ENCODE data around the gene APLNR. TPM values are rescaled to one million over a fixed set of nuclear protein-coding genes. Genes with fewer than 3 reads are reported as not detected.

Gene APLNR
- total and polyA plus RNA-seq, 5 donors = 2.2 to 26.4 (median 17.7) TPM

DNA sequence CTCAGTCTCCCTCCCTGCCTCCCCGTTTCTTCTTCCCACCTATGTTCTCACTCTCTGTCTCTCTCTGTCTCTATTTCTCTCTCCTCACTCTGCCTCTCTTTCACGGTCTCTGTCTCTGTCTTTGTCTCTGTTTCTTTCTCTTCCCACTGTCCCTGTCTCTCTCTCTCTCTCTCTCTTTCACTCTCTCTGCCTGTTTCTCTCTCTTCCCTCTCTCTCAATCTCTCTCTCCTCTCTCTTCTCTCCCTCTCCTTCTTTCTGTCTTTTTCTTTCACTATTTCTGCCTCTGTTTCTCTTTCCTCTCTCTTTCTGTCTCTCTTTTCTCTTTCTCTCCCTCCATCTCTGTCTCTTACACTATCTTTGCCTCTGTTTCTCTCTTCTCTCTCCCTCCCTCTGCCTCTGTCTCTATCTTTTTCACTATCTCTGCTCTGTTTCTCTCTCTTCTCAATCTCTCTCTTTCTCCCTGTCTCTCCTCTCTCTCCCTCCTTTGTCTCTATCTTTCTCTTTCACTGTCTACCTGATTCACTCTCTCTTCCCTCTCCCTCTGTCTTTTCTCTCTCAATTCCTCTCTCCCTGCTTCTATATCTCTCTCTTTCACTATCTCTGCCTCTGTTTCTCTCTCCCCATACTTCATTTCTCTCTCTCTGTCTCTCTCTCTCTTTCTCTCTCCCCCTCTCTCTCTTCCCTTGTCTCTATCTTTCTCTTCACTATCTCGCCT lies 5.4 kb downstream of the APLNR start:
- Histone ChIP-seq H3K27me3 (ENCODE audit: control insufficient read depth, insufficient read depth) (no peaks in the 10 kb centered on the region), H3K9me3 (ENCODE audit: control insufficient read depth, low read length) (no peaks in the 10 kb centered on the region), H3K27ac (ENCODE audit: low read length) (no peak overlapping the region), H3K4me1 (ENCODE audit: control insufficient read depth, insufficient read depth, low read length) (peaks cover 6% of the 10 kb centered on the region), H3K4me3 (ENCODE audit: low read length) (no peak overlapping the region)
- ATAC-seq = no peak
- DNase-seq = no peak
- intact Hi-C loops (cut with DNase I) = no loop called here
- WGBS = 43% methylated on average over 3 of the region's 3 CpGs

DNA sequence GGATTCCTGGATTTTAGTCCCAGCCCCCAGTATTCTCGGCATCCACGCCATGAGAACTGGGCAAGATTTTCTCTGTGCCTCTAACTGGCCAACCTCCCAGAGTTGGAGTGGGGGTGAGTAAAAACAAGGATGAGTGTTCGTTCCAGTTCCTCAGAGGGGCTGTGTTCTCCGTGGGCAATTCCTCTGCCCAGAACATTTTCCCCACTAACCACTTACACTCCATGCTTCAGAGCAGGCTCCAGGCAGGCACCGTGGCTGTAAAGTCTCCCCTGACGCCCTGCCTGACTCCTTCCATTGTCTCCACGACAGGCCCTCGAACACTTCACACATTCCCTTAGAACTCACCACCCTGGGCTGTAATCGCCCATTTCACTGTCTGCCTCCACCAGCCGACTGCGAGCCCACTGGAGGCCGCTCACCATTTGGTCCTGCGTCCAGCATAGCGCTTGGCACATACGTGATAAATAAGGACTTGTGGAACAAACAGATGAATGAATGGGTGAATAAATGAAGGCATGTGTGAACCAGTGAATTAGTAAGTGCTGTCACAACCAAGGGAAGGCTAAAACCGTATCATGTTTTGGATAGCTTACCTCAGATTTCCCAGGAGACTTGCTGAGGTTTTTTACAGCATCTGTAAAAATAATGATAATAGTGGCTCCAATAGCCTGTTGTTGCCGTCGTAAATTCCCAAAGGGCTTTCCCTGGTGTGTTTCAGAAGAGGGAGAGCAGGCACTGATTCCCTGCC lies 6.1 kb downstream of the APLNR start:
- H3K27ac ChIP-seq (ENCODE audit: low read length) = no peak overlapping the region
- ATAC-seq (peak; percentile 74 to 89), DNase-seq (peak; percentile 59 to 80 (median 68))
- H3K9me3 ChIP-seq (ENCODE audit: control insufficient read depth, low read length) = no peaks in the 10 kb centered on the region
- intact Hi-C loops (cut with DNase I) = no loop called here
- peaks cover 6% of the 10 kb centered on the region for H3K4me1 ChIP-seq (ENCODE audit: control insufficient read depth, insufficient read depth, low read length)
- 30% methylated on average over 18 of the region's 18 CpGs for WGBS
- no peaks in the 10 kb centered on the region for H3K27me3 ChIP-seq (ENCODE audit: control insufficient read depth, insufficient read depth)
- H3K4me3 ChIP-seq (ENCODE audit: low read length) = no peak overlapping the region

DNA sequence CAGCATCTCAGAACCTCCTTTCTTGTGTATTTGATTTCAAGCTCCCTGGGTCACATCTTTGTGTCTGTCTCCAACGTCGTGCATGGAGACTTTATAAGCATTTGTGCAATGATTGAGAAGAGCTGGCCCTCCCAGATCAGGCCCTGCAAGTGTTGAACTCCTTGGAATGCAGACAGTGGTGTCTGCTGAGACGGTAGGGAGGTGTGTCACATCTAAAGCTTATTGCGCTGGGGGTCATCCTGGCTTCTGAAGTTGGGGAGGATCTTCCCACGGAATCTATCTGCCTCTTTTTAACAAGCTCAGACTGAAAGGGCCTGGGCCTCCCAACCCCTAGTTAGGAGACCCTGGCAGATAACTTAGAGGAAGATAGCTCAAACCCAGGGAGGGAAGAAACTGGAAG lies 6.7 kb downstream of the APLNR start:
- no peak overlapping the region for H3K4me3 ChIP-seq (ENCODE audit: low read length)
- WGBS = 47% methylated on average over 5 of the region's 5 CpGs
- no peaks in the 10 kb centered on the region for H3K27me3 ChIP-seq (ENCODE audit: control insufficient read depth, insufficient read depth)
- ATAC-seq (peak in 1 of 2 donors; percentile 21), DNase-seq (no peak)
- H3K27ac ChIP-seq (ENCODE audit: low read length) = no peak overlapping the region
- H3K9me3 ChIP-seq (ENCODE audit: control insufficient read depth, low read length) = no peaks in the 10 kb centered on the region
- peaks cover 6% of the 10 kb centered on the region for H3K4me1 ChIP-seq (ENCODE audit: control insufficient read depth, insufficient read depth, low read length)
- intact Hi-C loops (cut with DNase I) = no loop called here

DNA sequence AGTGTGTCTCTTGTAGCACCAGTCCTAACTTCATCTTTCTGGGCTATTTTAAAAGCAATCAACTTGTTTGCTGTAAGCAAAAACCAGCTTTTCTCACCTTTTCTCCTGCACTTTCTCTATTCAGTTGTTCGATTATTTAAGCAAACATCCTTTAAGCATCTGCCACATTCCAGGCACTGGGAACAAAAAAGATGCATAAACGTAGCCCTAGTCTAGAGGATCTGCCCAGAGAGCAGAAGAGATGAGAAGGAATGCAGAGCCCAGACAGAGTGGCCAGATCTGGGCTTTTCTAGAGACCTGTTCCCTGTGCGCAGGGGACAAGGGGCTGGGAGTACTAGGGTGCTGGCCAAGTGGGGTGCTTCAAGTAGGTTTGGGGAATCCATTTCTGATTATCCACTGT lies 8.4 kb downstream of the APLNR start:
- Histone ChIP-seq H3K27me3 (ENCODE audit: control insufficient read depth, insufficient read depth) (no peaks in the 10 kb centered on the region), H3K9me3 (ENCODE audit: control insufficient read depth, low read length) (no peaks in the 10 kb centered on the region), H3K27ac (ENCODE audit: low read length) (no peak overlapping the region), H3K4me3 (ENCODE audit: low read length) (no peak overlapping the region), H3K4me1 (ENCODE audit: control insufficient read depth, insufficient read depth, low read length) (peaks cover 2% of the 10 kb centered on the region)
- ATAC-seq (no peak), DNase-seq (no peak)
- WGBS = 78% methylated on average over 3 of the region's 3 CpGs
- intact Hi-C loops (cut with DNase I) = no loop called here

DNA sequence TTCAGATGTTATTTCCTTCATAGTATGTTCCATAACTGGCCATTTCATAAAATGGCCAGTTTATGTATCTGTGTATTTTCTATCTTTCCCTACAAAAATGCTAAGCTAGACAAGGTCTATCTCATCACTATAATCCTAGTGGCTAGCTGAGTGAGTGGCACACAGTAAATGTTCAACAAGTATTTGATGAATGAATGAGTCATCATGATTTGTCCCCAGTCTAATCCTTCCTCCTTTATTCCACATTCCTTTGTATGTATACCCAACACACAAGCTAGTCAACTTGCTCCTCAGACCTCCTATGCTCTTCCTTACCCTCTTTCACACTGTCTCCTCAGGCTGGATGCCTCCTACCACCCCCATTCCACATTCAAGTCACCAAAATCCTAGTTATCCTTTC lies 12.5 kb downstream of the APLNR start:
- no peaks in the 10 kb centered on the region for H3K9me3 ChIP-seq (ENCODE audit: control insufficient read depth, low read length)
- H3K27ac ChIP-seq (ENCODE audit: low read length) = no peak overlapping the region
- intact Hi-C loops (cut with DNase I) = no loop called here
- no peak for ATAC-seq
- peaks cover 2% of the 10 kb centered on the region for H3K4me1 ChIP-seq (ENCODE audit: control insufficient read depth, insufficient read depth, low read length)
- no peaks in the 10 kb centered on the region for H3K27me3 ChIP-seq (ENCODE audit: control insufficient read depth, insufficient read depth)
- DNase-seq = no peak
- no peak overlapping the region for H3K4me3 ChIP-seq (ENCODE audit: low read length)

DNA sequence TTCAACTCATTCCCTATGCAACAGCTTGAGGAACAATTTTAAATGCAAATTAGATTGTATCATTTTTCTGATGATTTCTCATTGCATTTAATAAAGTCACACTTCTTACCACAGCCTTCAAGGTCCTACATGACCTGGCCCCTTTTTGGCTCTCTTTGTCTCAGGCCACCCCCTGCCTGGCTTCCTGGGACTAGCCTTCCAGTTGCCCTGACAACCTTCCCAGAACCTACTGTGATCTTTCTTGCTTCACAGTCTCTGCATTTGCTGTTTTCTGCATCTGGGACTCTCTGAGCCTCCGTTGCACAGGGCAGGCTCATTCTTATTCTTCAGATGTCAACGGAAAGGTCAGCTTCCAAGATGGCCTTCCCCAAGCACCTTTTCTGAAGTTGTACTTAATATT lies 12.9 kb downstream of the APLNR start:
- ATAC-seq (no peak), DNase-seq (no peak)
- H3K9me3 ChIP-seq (ENCODE audit: control insufficient read depth, low read length) = no peaks in the 10 kb centered on the region
- intact Hi-C loops (cut with DNase I) = no loop called here
- H3K27ac ChIP-seq (ENCODE audit: low read length) = no peak overlapping the region
- peaks cover 6% of the 10 kb centered on the region for H3K4me1 ChIP-seq (ENCODE audit: control insufficient read depth, insufficient read depth, low read length)
- H3K27me3 ChIP-seq (ENCODE audit: control insufficient read depth, insufficient read depth) = no peaks in the 10 kb centered on the region
- H3K4me3 ChIP-seq (ENCODE audit: low read length) = no peak overlapping the region
- WGBS = 94% methylated on average over 2 of the region's 2 CpGs

DNA sequence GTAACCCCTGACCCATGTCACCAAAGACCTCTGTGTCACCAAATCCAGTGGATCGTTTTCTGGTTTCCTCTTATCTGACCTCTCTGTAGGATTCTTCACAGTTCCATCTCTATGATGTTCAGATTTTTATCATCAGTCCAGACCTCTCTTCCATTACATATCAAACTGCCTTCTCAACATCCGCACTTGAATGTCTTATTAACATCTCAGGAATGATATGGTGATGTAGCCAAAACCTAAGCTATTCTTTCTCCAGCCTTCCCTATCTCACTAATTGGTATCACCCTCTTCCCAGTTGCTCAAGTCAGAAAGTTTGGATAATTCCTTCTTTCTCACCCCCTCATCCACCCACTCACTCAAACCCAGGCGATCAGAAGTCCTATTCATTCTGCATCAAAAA lies 13.4 kb downstream of the APLNR start:
- intact Hi-C loops (cut with DNase I) = no loop called here
- H3K27me3 ChIP-seq (ENCODE audit: control insufficient read depth, insufficient read depth) = no peaks in the 10 kb centered on the region
- ATAC-seq = no peak
- H3K4me1 ChIP-seq (ENCODE audit: control insufficient read depth, insufficient read depth, low read length) = peaks cover 8% of the 10 kb centered on the region
- no peak overlapping the region for H3K4me3 ChIP-seq (ENCODE audit: low read length)
- 82% methylated on average over 3 of the region's 3 CpGs for WGBS
- no peaks in the 10 kb centered on the region for H3K9me3 ChIP-seq (ENCODE audit: control insufficient read depth, low read length)
- DNase-seq = no peak
- H3K27ac ChIP-seq (ENCODE audit: low read length) = no peak overlapping the region

DNA sequence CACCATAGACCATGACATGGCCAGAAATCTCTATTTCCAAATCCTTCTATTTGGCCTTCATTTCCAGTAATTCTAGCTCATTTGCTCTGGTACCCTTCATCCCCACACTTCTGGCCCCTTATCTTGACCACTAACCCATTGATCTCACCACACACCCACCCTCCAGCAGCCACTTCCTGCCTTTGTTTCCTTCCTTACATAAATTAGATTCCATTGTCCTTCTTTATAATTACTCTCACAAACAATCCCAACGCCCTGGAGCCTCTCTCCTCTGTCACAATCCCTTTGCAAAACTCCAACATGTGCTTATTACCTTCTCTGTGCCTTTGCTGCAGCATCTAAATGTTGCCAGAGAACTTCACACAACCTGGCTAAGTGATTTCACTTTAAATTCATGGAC lies 14.8 kb downstream of the APLNR start:
- intact Hi-C loops (cut with DNase I) = no loop called here
- Histone ChIP-seq H3K4me1 (ENCODE audit: control insufficient read depth, insufficient read depth, low read length) (peaks cover 9% of the 10 kb centered on the region), H3K27me3 (ENCODE audit: control insufficient read depth, insufficient read depth) (no peaks in the 10 kb centered on the region), H3K4me3 (ENCODE audit: low read length) (no peak overlapping the region), H3K9me3 (ENCODE audit: control insufficient read depth, low read length) (no peaks in the 10 kb centered on the region), H3K27ac (ENCODE audit: low read length) (no peak overlapping the region)
- no peak for ATAC-seq
- 47% methylated on average over 1 of the region's 1 CpG for WGBS
- no peak for DNase-seq

DNA sequence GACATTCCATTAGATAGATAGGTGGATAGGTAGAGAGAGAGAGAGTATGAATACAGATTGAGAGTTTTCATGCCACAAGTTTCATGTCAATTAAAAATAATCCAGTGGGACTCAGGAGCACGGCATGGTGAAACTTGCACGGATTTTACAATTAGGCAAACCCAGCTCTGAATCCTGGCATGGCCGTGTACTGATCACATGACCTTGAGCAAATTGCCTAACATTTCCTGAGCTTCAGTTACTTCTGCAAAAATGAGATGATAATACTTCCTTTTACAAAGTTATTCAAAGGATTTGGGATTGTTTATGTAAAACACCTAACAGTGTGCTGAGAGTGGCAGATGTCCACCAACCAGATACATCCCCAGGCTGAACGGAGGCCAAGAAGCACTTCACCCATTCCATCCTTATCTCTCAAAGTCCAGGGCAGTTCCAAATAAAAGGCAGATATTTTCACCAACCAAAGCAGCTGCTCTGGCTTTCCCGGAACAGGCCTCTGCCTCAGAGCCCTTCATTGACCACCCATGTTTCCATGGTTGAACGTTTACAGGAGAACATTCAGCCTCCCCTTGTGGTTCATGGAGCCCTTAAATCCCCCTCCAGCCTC lies 17.9 kb downstream of the APLNR start:
- 22% methylated on average over 6 of the region's 6 CpGs for WGBS
- Histone ChIP-seq H3K27ac (ENCODE audit: low read length) (peak overlapping the region; percentile 56), H3K4me1 (ENCODE audit: control insufficient read depth, insufficient read depth, low read length) (peaks cover 12% of the 10 kb centered on the region), H3K9me3 (ENCODE audit: control insufficient read depth, low read length) (no peaks in the 10 kb centered on the region), H3K27me3 (ENCODE audit: control insufficient read depth, insufficient read depth) (no peaks in the 10 kb centered on the region), H3K4me3 (ENCODE audit: low read length) (no peak overlapping the region)
- intact Hi-C loops (cut with DNase I) = no loop called here
- DNase-seq (peak in 1 of 3 donors; percentile 59), ATAC-seq (peak; percentile 72 to 77)

DNA sequence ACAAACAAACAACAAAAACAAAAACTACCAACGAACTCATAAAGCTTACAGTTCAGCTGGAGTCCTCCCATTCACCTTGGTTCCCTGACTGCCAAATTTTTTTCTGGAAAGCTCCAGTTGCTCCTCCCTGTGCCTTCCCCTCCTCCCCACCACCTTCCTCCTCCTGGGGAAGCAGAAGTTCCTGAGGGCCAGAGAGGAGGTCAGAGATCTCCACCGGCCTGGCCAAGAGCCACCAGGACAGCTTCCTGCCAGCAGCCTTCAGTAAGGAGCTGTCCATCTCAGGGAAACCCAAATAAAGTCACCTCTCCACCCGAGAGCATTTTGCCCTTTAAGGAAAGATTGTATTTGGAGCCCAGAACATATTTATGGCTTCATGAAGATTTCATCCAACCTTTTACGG lies 20.0 kb downstream of the APLNR start:
- no peaks in the 10 kb centered on the region for H3K27me3 ChIP-seq (ENCODE audit: control insufficient read depth, insufficient read depth)
- DNase-seq (peak in 2 of 3 donors; percentile 79 to 82), ATAC-seq (peak in 1 of 2 donors; percentile 63)
- H3K4me3 ChIP-seq (ENCODE audit: low read length) = no peak overlapping the region
- H3K4me1 ChIP-seq (ENCODE audit: control insufficient read depth, insufficient read depth, low read length) = peaks cover 19% of the 10 kb centered on the region
- 47% methylated on average over 4 of the region's 4 CpGs for WGBS
- H3K27ac ChIP-seq (ENCODE audit: low read length) = no peak overlapping the region
- H3K9me3 ChIP-seq (ENCODE audit: control insufficient read depth, low read length) = no peaks in the 10 kb centered on the region
- intact Hi-C loops (cut with DNase I) = no loop called here

DNA sequence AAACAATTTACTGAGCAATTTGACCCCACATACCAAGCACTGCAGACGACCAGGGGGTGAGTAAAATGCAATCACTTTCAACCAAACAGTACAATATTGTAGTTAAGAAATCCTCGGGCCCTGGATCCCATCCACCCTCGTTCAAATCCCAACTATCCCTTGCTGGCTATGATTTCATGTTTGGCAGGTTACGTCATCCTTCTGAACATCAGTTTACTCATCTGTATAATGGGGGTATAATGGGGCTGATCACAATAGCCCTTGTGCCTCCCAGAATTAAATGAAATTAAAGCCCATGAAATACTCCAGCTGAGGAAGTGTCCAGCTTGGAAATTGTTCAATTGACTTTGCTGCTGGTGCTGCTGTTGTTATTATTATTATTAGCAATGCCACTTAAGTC lies 20.6 kb downstream of the APLNR start:
- Histone ChIP-seq H3K4me1 (ENCODE audit: control insufficient read depth, insufficient read depth, low read length) (peaks cover 19% of the 10 kb centered on the region), H3K9me3 (ENCODE audit: control insufficient read depth, low read length) (no peaks in the 10 kb centered on the region), H3K27ac (ENCODE audit: low read length) (no peak overlapping the region), H3K27me3 (ENCODE audit: control insufficient read depth, insufficient read depth) (no peaks in the 10 kb centered on the region), H3K4me3 (ENCODE audit: low read length) (no peak overlapping the region)
- intact Hi-C loops (cut with DNase I) = no loop called here
- ATAC-seq (no peak), DNase-seq (no peak)
- 78% methylated on average over 4 of the region's 4 CpGs for WGBS
